Peyer's patch (tissue), 4 donors: Measurements from ENCODE around the gene WDTC1. TPM values are rescaled to one million over a fixed set of nuclear protein-coding genes. Genes with fewer than 3 reads are reported as not detected.
A peak's percentile ranks its signal among the peaks of the same experiment; 100 is the strongest.

Source experiments
- DNase-seq, 3 donors: peaks; one replicate each; pipeline ENCODE4 v3.0.0-alpha.2; 2017 to 2019
- H3K27ac ChIP-seq, 4 donors: fragments of 200-600 bp; sonication (generic); one replicate each; pipeline ENCODE4 v1.5.1; 2016 to 2019
- H3K27me3 ChIP-seq, 2 donors: fragments of 200-600 bp; sonication (generic); one replicate each; pipeline ENCODE4 v1.5.1; 2019
- H3K36me3 ChIP-seq, 3 donors: fragments of 200-600 bp; sonication (generic); one replicate each; pipeline ENCODE4 v1.5.1; 2016 to 2019
- H3K4me1 ChIP-seq, 4 donors: fragments of 200-600 bp; sonication (generic); one replicate each; pipeline ENCODE4 v1.5.1; 2016 to 2019
- H3K4me3 ChIP-seq, 4 donors: fragments of 200-600 bp; sonication (generic); 1 replicate in 3 of 4; 2 replicates in 1 of 4; pipeline ENCODE4 v1.5.1; 2016 to 2019; ENCODE audit warnings: mild to moderate bottlenecking in 1 of 4
- H3K9me3 ChIP-seq, 4 donors: fragments of 200-600 bp; sonication (generic); one replicate each; pipeline ENCODE4 v1.5.1; 2016 to 2019; ENCODE audit warnings: mild to moderate bottlenecking in 1 of 4
- CTCF ChIP-seq, 6 experiments: fragments of 450-650 bp in 4 of 6; fragments of 200-600 bp in 2 of 6; sonication (generic) in 1 of 6; IDR thresholded peaks; one replicate each; pipeline ENCODE4 v1.5.1; 2017 to 2019; ENCODE audit warnings: antibody characterized with exemption in 6 of 6, mild to moderate bottlenecking in 3 of 6, moderate library complexity in 1 of 6
- POLR2A ChIP-seq, 2 donors: fragments of 450-650 bp; IDR thresholded peaks; one replicate each; pipeline ENCODE4 v1.5.1; 2017; ENCODE audit warnings: antibody characterized with exemption in 2 of 2, mild to moderate bottlenecking in 2 of 2, moderate library complexity in 2 of 2
- total RNA-seq, 4 donors: library from RNA; depleted of rRNA; stranded (reverse); fragments of >200 nt; gene quantifications; one replicate each; pipeline ENCODE4 v1.1.0, GENCODE V29; 2016

Gene WDTC1
- total RNA-seq, 4 donors from 2014 or later: 30.5 to 53.3 (median 40.7) TPM

- peaks cover 0 to 20% (median 0%) of the 10 kb centered on the region in 3 donors for H3K36me3 ChIP-seq
- DNase-seq: no peak
- H3K27ac ChIP-seq: no peak overlapping the region
- H3K27me3 ChIP-seq: no peaks in the 10 kb centered on the region
- TF ChIP-seq POLR2A (IDR thresholded peaks at IDR 0.05) (no peak), CTCF (IDR thresholded peaks at IDR 0.05) (no peak)
- no peaks in the 10 kb centered on the region for H3K9me3 ChIP-seq
- peaks cover 7 to 51% (median 13%) of the 10 kb centered on the region in 4 donors for H3K4me1 ChIP-seq
- H3K4me3 ChIP-seq: no peak overlapping the region
Observed at GRCh38 chr1:27353166-27353565, 118.7 kb downstream of the WDTC1 start.

DNA sequence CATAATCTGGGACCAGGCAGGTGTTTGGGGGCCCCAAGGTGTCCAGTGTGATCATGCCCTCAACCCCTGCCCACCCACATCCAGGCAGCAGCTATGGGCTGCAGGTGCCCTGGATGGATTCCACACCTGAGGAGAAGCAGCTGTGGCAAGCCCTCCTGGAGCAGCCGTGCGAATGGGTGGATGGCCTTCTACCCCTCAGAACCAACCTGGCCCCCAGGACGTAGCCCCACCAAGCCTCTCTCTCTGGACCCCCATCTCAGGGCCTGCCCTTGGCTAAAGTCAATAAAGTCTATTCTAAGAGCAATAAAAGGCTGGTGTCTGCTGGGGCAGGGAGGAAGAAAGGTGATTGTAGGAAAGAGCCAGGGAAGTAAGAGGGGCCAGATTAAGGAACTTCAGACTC lies 119.2 kb downstream of the WDTC1 start:
- peaks cover 7 to 49% (median 13%) of the 10 kb centered on the region in 4 donors for H3K4me1 ChIP-seq
- TF ChIP-seq POLR2A (IDR thresholded peaks at IDR 0.05) (no peak), CTCF (IDR thresholded peaks at IDR 0.05) (no peak)
- no peak overlapping the region for H3K4me3 ChIP-seq
- no peaks in the 10 kb centered on the region for H3K27me3 ChIP-seq
- no peak for DNase-seq
- H3K36me3 ChIP-seq: peaks cover 0 to 20% (median 0%) of the 10 kb centered on the region in 3 donors
- no peak overlapping the region for H3K27ac ChIP-seq
- H3K9me3 ChIP-seq: no peaks in the 10 kb centered on the region

DNA sequence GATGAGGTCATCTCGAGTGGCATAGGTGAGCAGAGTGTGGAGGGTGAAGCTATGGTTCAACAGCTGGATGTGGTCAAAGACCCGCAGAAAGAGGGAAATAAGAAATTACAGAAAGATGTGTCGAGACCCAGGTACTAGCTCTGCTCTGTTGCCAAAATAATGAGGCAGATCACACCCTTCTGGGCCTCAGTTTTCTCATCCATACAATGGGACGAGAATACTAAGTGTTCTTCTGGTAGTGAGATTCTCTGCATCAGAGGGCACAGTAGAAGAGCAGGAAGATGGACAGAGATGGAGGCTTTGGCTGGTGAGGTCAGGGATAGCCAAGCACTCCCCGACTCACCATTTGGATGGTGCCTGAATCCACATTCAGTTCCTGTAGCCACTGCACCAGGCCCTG lies 121.3 kb downstream of the WDTC1 start:
- H3K27ac ChIP-seq: no peak overlapping the region
- H3K9me3 ChIP-seq: no peaks in the 10 kb centered on the region
- H3K36me3 ChIP-seq: peaks cover 0 to 20% (median 0%) of the 10 kb centered on the region in 3 donors
- no peaks in the 10 kb centered on the region for H3K27me3 ChIP-seq
- TF ChIP-seq POLR2A (IDR thresholded peaks at IDR 0.05) (no peak), CTCF (IDR thresholded peaks at IDR 0.05) (no peak)
- H3K4me1 ChIP-seq: peaks cover 3 to 34% (median 18%) of the 10 kb centered on the region in 4 donors
- H3K4me3 ChIP-seq: no peak overlapping the region
- no peak for DNase-seq

DNA sequence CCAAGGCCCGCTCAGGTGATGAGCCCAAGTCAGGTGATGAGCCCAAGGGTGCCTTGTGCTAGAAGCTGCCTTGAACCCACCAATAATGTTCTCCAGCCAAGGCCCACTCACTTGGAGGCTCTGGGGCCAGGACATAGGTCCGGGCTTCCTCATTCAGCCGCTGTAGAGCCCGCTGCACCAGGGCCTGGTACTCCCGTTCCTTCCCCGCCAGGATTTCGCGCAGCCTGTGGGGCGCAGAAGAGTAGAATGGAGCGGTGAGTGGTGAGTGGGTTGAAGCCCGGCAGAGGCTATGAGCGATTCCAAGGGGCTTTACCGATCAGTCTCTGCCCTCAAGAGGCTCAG lies 121.8 kb downstream of the WDTC1 start:
- TF ChIP-seq CTCF (IDR thresholded peaks at IDR 0.05) (no peak), POLR2A (IDR thresholded peaks at IDR 0.05) (no peak)
- Histone ChIP-seq H3K4me1 (peaks cover 3 to 28% (median 19%) of the 10 kb centered on the region in 4 donors), H3K9me3 (no peaks in the 10 kb centered on the region), H3K36me3 (peaks cover 0 to 20% (median 0%) of the 10 kb centered on the region in 3 donors), H3K27ac (peak overlapping the region in 2 of 4 donors; percentile 23 to 69), H3K4me3 (no peak overlapping the region), H3K27me3 (no peaks in the 10 kb centered on the region)
- DNase-seq: no peak

DNA sequence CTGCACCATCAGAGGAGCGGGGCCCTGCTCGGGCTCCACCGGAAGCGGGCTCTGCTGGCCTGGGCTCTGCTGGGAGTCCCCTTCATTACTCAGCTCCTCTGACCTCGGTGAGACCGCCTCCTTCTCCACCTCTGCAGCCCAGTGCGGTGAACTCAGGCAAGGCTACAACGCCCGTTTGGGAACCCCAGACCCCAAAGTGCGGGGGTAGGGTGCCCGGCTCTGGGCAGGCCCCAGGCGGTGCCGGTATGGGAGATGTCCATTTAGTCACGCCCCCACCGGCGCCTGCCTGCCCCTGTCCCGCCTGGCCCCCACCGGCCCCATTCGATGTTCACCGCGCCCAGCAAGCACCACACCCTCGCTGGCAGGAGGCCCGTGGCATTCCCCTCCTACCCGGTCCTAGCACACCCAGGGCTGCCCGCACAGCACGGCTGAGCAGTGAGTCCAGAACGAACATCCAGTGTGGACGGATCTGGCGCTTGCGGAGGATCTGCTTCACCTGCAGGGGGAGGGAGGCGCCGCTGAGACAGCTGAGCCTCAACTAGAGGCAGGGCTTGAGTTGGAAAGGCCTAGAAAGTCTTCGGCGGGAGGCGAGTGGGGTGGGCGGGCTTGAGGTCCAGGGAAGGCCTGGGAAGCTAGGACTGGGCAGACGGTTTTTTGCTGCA lies 122.3 kb downstream of the WDTC1 start:
- Histone ChIP-seq H3K27ac (peak overlapping the region; percentile 6 to 69 (median 36)), H3K27me3 (no peaks in the 10 kb centered on the region), H3K9me3 (no peaks in the 10 kb centered on the region), H3K36me3 (peaks cover 0 to 20% (median 0%) of the 10 kb centered on the region in 3 donors), H3K4me3 (peak overlapping the region; percentile 29 to 50 (median 47)), H3K4me1 (peaks cover 3 to 27% (median 17%) of the 10 kb centered on the region in 4 donors)
- peak in 2 of 3 donors; percentile 80 to 86 for DNase-seq
- TF ChIP-seq CTCF (IDR thresholded peaks at IDR 0.05) (peak in 2 of 6 experiments; percentile 22 to 28), POLR2A (IDR thresholded peaks at IDR 0.05) (no peak)
